HG03097 (cell line): ENCODE measurements around the gene GOLGA2.

Experiments used
- ATAC-seq: cut with Tn5 transposase; IDR thresholded peaks from one replicate; pipeline ENCODE4 v1.9.1; 2021; ENCODE audit not compliant: unreplicated experiment, low FRiP score

GOLGA2 gene

DNA sequence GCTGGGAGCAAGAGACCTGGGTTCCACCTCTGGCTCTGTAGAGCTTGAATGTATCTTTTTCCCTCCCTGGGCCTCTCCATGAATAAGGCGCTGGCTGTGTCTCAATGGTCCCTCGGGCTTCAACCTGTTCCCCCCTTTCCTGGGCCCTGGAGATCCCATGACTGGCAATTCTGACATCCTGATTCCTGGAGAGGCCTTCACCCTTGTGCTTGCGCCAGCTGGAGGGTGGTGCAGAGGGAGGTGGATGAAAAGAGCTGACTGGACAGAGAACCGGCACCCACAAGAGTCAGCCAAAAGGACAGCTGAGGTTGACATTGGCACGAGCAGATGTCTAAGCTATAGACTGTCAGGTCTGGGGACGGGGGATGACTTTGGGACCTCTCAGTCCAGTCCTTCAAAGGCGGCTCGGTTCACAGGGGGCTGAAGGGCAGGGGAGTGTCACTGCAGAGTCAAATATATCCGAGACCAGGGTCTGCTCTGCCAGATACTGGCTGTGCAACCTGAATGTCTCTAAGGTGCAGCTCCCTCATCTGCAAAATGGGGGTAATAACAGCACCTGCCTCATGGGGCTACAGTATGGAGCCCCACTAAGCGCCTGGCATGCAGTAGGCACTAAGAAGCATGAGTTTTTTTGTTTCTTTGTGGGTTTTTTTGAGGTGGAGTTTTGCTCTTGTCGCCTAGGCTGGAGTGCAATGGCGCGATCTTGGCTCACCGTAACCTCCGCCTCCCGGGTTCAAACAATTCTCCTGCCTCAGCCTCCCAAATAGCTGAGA lies 58.8 kb downstream of the GOLGA2 start:
- ATAC-seq, result no peak

DNA sequence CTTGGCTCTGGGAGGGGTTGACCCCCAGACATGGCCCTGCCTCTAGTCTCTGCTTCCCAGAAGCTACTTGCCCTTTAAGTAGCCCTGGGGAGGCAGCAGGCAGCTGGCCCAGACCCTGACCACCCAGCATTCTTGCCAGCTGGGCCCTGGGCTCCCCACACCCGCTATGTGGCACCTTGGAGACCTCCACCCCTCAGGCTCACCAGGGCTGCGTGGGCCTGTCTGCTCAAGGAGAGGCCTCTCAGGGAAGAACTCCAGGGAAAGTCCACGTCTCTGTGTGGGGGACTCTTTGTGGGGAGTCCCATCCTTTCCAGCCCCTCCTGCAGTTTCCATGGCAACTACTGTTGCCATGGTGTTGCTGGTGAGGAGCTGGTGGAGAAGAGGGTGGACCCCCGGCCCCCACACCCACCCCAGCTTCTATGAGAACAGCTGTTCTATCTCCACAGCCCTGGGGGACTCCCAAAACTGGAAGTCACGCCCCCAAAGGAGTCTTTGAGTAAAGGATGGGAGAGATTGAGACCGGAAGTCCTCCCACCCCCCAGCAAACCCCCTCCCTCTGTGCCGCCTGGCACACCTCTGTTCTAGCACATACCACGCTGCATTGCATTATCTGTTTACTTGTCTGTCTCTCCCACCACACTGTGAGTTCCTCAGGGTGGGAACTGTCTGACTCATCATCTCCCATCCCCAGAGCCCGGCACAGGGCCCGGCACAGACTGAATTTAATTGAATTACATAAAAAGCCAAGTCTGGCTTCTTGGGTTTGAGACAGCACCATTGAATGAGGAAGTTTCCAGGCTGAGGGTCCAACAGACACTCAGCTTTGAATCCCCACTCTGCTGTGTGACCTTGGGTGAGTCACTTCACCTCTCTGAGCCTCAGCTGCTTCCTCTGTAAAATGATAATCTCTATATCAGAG lies 60.1 kb downstream of the GOLGA2 start:
- ATAC-seq, result no peak

DNA sequence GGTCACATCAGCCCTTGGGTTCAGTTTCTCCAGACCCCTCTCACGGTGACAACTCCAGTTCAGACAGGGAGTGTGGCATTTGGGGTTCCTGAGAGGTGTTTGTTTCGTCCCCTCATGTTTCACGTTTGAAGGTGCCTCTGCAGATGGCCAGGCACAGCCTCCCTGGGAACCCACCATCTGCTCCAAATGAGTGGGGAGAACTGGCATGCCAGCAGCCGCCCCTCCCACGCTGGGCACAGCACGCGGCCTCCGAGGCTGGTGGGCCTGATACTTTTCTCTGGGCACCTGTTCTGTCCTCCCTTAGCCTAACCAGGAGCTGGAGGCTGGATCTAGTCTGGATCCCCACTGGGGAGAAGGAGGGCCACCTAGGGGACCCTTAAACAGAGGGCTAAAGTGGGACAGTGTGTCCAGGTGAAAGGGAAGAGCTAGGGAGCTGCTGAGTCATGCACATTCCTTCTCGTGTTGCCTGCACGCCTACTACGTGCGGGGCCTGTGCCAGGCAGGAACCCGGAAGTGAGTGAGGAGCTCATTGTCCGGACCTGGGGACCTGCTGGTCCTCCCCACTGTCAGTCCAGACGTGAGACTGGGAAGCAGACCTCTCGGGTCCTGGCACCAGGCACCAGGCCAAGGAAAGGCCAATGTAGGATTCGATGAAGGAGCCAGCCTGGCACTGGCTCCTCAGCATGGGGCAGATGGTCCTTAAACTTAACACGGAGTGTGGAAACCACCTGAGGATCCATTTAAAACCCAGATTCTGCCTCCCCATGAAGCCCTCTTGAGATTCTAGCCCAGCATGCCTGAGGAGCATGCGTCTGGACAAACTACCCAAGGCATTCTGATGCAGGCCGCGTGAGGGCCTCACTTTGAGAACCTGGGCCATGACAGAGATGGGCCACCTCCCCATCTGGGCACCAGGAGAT lies 61.0 kb downstream of the GOLGA2 start:
- no peak for ATAC-seq

DNA sequence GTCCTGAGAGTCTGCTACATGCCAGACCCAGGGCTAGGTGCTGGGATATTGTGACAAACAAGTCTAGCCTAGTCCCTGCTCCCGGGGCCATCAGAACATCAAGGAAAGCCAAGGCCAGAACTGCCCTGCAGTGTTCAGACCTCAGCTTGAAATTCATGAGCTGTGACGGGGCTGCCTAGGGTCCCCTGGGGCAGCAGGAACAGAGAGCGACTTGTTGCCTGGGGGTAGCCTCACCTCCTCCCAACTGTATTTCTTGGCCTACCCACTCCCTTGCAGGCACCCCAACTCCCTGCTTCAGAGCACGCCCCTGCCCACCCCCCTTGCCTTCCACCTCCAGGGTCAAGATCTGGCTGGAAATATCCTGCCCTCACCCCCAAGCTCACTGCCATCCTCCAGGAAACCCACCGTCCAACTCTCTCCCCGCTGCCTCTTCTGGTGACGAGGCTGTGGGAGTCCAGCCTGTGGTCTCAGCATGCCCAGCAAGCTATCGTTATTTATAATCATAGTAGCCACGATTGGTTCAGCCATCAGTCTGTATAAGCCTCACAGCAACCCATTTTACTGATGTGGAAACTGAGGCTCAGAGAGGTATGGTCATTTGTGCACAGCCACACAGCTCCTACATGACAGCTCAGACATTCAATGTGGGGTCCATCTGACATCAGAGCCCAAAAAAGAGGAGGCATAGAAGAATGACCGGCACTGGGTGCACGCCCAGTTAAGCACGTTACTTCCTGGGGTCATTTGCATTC lies 61.9 kb downstream of the GOLGA2 start:
- no peak for ATAC-seq

DNA sequence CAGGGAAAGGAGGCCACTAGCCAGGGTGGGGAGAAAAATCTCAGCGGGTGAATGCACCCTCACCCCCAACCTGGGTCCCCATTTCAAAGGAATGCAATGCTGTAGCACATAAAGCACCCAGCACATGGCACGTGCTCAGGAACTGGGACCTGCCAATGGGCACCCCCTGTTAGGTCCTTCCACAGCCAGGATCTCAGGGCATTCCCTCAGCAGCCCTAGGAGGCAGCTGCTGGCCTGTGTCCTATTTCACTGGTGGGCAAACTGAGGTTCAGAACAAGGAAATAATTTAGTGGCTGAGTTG lies 63.9 kb downstream of the GOLGA2 start:
- no peak for ATAC-seq

DNA sequence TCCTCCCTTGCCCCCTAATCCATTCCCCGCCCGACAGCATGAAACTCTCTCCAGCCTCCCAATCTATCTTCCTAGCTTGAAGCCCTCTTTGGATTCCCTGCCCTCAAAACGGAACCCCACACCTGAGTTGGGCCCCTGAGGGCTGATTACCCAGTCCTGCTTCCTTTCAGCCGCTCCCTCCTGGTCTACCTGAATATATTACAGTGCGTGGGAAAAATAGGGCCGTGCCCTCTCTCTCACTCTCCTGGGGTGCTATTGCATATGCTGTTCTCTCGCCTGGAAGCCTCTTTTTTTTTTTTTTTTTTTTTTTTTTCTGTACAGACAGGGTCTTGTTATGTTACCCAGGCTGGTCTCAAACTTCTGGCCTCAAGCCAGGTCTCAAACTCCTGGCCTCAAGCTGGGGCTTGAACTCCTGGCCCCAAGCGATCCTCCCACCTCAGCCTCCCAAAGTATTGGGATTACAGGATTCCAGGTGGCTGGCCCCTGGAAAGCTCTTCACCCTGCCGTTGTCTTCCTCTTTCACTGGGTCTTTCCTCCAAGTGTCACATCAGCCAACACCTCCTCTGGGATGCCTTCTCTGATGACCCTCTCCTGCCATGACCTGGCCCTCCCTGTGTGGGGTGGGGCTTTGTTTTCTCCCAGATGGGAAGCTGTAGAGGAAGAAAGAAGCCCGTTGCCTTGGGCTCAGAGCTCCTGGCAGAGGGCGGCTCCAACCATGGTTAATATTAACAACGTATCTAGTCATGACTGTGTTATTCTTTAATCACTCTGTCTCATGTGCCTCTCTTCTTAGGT lies 64.4 kb downstream of the GOLGA2 start:
- ATAC-seq, result no peak

DNA sequence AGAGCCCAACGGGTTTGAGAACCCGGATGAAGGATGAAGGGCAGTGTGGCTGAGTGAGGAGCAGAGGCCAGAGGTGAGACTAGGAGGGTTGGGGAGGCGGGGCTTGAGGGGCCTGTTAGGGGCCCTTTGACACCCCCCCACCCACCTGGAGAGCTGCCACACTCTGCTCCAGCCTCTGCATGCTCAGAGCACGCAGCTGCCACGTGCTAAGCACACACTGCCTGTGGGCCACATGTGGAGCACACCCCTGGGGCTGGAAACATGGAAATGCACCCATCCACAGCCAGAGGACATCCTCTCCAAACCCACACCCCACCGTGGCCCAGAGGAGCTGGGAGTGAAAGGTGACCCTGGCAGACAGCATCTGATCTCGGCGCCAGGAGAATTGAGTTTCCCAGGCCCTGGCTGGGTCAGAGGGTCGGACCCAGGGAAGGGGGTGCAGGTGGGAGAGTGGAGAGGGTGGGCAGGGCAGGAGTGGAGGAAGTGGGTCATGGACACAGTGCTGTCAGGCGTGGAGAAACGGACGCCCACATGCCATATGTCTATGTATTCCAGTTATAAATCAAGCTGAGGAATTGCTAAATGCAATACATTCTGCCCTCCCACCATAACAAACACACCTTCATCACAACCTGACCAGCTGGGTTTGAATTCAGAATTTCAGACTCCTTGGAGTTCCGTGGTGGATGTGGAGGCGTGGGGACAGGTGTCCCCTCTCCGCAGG lies 66.7 kb downstream of the GOLGA2 start:
- no peak for ATAC-seq

DNA sequence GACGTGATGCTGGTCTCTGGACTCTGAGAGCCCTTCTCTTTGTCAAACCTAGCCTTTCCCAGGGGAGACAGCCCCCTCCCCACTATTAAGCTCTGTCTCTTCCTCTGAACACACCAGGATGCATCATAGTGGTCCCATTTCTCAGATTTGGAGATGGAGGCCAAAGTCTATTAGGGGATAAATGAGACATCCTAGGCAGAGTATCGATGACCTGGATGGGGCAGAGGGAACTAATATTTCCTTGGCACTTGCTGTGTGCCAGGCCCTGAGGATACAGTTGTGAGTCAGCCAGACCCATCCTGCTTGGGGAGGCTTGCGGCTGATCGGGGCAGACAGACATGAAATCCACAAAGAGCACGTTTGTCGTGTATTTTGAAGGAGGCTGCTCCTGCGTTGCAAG lies 67.4 kb downstream of the GOLGA2 start:
- ATAC-seq, result no peak

DNA sequence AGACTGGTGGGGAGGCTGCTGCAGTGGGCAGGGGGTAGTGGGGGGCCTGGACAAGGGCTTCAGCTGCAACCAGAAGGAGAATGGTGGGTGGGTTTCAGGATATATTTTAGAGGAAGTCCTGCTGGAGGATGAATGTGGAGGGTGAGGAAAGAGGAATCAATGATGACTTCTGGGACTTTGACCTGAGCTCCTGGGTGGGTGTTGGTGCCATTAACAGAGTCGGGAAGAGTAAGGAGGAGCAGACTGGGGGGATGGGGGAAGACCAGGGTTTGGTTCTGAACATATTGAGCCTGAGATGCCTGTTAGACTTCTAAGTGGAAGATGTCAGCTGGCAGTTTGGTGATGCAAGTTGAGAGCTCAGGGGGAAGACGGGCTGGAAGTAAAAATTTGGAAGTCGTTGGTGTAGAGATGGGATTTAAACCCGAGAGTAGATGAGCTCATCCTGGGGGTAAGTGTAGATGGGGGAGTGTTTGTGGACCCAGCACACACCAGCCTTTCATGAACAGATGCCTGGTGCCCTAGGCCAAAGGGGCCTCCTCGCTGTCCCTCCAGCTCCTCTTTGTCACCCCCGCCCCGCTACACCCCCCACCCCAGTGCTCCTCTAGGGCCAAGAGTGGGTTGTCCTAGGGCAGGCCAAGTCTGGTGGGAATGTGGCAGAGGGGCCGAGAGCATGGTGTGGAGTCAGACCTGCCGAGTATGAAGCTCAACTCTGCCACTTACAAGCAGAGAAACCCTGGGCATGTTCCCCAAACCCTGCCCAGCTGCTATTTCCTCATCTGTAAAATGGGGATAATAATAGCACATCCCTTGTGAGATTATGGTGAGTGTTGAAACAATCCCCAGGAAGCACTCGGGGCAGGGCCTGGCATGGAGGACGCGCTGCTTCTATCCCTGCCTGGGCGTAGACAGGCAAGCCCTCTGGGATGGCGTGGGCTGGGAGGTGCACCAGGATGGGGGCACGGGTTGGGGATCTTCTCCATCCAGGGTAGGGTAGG lies 68.6 kb downstream of the GOLGA2 start:
- no peak for ATAC-seq

DNA sequence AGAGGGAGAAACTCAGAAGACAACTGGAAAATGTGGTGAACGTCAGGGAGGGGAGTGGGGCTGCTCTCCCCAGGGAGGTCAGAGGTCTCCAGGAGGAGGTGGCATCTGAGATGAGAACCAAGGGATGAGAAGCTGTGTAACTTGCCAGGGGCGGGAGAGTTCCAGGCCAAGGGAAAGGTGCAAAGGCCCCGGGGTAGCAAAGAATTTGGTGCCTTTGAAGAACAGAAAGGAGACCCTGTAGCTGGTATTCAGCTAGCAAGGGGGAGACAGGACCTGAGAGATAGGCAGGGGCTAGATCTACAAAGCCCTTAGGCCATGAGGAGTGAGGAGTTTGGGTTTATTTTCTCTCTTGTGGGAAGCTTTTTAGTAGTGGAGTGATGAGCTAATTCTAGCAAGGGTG lies 69.3 kb downstream of the GOLGA2 start:
- ATAC-seq, result no peak
